NB4 (cell line): Measurements from ENCODE around the gene MERTK.
"Not testable (repeated sequence)": the region's sequence is repeated elsewhere in the genome, so short reads cannot be mapped to it uniquely, and the experiment has no call there.

Experiments used
- DNase-seq: peaks from one replicate; pipeline ENCODE4 v3.0.0; 2010; ENCODE audit warnings: low read depth
- H3K4me3 ChIP-seq: one replicate; pipeline ENCODE4 v1.5.1; 2011; ENCODE audit warnings: mild to moderate bottlenecking, low read depth, low read length, moderate library complexity
- MYC ChIP-seq: IDR thresholded peaks from 2 replicates; pipeline ENCODE4 v1.6.1; 2011; ENCODE audit warnings: low read depth, low read length
- POLR2A ChIP-seq: IDR thresholded peaks from 2 replicates; pipeline ENCODE4 v1.6.1; 2011; ENCODE audit warnings: mild to moderate bottlenecking; ENCODE audit not compliant: insufficient read length; ENCODE audit errors: extremely low read depth
- TF ChIP-seq, protein P1 (sequence below): IDR thresholded peaks from one replicate; pipeline ENCODE4 v1.5.1; 2012; ENCODE audit warnings: low read depth, low read length
- TF ChIP-seq, protein P2 (sequence below): IDR thresholded peaks from 2 replicates; pipeline ENCODE4 v1.6.1; 2011; ENCODE audit warnings: low read depth, low read length

Gene MERTK

DNA sequence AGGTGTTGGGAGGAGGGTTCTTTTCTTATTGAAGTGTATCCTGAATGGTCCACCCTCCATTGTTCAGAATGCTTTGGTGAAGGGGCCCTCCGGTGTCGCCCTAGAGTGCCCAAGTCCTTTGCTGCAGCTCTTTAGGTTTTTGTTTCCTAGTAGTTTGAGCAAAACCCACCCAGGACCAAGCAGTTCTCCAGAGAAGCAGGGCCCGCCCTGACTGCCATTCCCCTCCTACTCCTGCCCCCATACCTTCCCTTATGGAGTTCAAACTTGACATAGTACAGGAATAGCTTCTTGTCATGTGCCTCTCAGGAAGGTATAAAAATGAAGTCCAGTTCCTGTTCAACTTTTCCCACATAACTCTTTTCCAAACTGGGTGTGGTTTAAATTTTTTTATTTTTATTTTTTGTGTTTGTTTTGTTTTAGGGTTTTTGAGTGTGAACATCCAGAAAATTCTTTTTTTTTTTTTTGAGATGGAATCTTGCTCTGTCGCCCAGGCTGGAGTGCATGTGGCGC is 5.6 kb downstream of the MERTK start:
- TF ChIP-seq, protein P1, sequence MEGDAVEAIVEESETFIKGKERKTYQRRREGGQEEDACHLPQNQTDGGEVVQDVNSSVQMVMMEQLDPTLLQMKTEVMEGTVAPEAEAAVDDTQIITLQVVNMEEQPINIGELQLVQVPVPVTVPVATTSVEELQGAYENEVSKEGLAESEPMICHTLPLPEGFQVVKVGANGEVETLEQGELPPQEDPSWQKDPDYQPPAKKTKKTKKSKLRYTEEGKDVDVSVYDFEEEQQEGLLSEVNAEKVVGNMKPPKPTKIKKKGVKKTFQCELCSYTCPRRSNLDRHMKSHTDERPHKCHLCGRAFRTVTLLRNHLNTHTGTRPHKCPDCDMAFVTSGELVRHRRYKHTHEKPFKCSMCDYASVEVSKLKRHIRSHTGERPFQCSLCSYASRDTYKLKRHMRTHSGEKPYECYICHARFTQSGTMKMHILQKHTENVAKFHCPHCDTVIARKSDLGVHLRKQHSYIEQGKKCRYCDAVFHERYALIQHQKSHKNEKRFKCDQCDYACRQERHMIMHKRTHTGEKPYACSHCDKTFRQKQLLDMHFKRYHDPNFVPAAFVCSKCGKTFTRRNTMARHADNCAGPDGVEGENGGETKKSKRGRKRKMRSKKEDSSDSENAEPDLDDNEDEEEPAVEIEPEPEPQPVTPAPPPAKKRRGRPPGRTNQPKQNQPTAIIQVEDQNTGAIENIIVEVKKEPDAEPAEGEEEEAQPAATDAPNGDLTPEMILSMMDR: no peak
- TF ChIP-seq POLR2A (no peak), MYC (no peak)
- TF ChIP-seq, protein P2, sequence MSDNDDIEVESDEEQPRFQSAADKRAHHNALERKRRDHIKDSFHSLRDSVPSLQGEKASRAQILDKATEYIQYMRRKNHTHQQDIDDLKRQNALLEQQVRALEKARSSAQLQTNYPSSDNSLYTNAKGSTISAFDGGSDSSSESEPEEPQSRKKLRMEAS: no peak
- no peak for DNase-seq
- no peak overlapping the region for H3K4me3 ChIP-seq

DNA sequence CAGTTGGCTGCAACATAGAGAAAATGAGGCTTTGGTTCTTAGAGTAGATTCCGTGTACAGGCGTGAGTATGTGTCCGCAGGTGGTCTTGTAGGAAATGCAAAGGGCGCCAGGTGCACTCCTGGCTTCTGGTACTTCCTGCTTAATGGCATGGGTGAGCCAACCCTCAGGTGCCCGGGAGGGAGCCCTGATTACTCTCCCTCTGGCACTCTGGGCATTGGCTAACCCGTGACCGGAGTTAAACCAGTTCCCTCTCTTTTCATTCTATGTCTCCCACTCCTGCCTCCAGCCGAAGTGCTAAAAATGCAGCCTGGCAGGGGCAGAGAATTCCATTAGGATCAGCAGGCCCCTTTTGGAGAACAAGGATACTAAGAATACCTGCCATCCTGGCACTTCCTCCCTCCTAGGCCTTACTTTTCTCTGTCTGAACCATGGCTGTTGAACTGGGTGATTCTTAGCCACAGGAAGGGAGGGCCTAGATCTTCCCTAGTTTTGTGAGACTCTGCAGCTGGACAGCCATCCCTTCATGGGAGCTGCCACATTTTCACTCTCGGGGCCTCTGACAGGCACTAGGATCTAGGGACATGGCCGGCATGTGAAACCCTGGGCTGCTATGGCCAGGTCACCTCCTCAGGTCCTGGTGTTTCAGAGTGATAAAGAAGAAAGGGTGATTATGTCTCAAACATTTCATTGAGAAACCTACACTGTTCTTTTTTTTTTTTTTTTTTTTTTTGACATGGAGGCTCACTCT is 6.5 kb downstream of the MERTK start:
- H3K4me3 ChIP-seq: no peak overlapping the region
- no peak for DNase-seq
- TF ChIP-seq POLR2A: no peak
- TF ChIP-seq, protein P1: no peak
- TF ChIP-seq, protein P2: no peak
- TF ChIP-seq MYC: no peak

DNA sequence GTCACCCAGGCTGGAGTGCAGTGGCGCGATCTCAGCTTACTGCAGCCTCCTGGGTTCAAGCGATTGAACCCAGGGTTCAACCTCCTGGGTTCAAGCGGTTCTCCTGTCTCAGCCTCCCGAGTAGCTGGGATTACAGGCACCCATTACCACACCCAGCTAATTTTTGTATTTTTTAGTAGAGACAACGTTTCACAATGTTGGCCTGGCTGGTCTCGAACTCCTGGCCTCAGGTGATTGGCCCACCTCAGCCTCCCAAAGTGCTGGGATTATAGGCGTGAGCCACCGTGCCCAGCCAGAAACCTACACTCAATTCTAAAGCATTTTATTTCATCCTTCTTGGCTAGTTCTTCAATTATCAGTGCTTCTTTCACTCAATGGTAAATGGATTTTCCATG is 7.1 kb downstream of the MERTK start:
- not testable (repeated sequence) for DNase-seq, H3K4me3 ChIP-seq

DNA sequence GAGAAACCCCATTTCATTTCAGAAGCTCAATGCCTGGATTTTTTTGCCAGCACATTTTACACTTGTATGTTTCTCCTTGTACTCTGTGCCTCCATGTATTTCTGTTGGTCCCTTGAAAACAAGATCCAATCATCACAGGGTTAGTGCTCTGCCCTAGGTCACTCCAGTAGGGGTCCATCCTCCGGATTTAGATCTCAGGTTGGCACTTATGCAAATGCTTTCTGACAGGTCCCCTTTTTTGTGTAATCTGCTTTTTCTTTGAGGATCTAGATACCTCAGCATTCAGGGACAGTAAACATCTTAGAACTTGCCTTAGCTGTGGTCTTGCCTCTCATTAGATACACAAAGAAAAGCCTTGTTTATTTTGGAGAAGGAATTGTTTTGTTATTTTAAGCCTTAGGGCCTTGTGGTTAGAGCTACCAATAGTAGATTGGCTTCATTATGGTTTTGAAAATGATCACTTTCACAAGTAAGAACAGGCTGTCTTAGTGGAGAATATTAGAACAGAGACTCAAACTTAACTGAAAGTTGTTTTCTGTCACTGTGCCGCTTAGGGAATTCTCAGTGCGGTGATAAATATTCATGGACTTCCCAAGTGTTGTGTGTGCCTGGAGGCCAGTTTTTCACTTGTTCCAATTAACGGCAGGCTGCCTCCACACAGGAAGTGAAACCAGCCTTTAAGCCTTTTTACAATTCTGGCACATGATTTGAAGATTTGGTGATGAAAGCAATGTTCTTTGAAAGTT is 7.8 kb downstream of the MERTK start:
- TF ChIP-seq, protein P1: no peak
- TF ChIP-seq POLR2A (no peak), MYC (no peak)
- TF ChIP-seq, protein P2: no peak
- peak; percentile 55 for DNase-seq

DNA sequence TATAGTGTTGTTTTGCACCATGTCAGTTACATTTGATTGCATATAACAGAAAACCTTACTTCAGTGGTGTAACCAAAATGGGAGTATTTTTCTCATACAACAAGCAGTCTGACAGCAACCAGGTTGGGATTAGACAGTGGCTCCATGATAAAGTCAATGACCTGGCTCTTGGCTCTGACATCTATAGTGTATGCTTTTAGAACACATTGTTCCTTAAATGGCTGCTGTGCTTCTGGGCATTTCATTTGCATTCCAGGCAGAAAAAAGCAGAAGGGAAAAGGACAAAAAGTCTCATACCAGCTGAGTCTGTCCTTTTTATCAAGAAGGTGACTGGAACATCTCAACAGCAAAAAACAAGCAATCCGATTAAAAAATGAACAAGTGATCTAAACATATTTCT is 10.2 kb downstream of the MERTK start:
- no peak overlapping the region for H3K4me3 ChIP-seq
- TF ChIP-seq, protein P2: no peak
- TF ChIP-seq POLR2A (no peak), MYC (no peak)
- TF ChIP-seq, protein P1: no peak
- no peak for DNase-seq

More for the DNA sequence above, 7.8 kb downstream of the MERTK start:
- H3K4me3 ChIP-seq: no peak overlapping the region

DNA sequence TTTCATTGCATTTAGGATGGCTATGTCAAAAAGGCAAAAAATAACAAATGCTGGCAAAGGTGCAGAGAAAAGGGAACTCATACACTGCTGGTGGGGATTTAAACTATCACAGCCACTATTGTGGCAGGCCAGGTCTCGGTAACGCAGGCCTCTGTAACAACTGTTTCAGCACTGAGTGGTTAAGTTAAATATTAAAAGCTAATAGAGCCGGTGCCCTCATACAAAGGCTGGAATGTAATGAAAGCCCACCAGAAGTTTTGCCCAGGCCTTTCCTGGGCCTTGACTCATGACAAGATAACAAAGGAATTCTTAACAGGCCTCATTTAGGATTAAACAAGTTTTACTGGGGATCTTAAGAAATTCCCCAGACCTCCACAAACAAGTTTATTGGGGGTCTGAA is 10.7 kb downstream of the MERTK start:
- no peak for DNase-seq
- TF ChIP-seq POLR2A: no peak
- TF ChIP-seq, protein P2: no peak
- TF ChIP-seq, protein P1: no peak
- TF ChIP-seq MYC: no peak
- H3K4me3 ChIP-seq: no peak overlapping the region

DNA sequence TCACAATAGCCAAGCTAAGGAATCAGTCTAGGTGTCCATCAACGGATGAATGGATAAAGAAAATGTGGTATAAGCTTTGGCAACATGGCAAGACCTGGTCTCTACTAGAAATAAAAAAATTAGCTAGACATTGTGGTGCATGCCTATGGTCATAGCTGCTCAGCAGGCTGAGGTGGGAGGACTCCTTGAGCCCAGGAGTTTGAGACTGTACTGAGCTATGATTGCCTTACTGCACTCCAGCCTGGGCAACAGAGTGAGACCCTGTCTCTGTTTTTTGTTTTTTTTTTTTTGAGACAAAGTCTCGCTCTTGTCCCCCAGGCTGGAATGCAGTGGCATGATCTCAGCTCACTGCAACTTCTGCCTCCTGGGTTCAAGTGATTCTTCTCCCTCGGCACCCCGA is 11.6 kb downstream of the MERTK start:
- not testable (repeated sequence) for DNase-seq, H3K4me3 ChIP-seq
